NCI-H526 treated with DMSO at 0.1 percent for 48 hours (cell line): ENCODE data around the gene SEBOX.
"Not testable (repeated sequence)": the region's sequence is repeated elsewhere in the genome, so short reads cannot be mapped to it uniquely, and the experiment has no call there.

Source experiments
- DNase-seq: peaks from one replicate; lab custom pipeline; 2025; lab: John Stamatoyannopoulos, UW

Gene SEBOX

DNA sequence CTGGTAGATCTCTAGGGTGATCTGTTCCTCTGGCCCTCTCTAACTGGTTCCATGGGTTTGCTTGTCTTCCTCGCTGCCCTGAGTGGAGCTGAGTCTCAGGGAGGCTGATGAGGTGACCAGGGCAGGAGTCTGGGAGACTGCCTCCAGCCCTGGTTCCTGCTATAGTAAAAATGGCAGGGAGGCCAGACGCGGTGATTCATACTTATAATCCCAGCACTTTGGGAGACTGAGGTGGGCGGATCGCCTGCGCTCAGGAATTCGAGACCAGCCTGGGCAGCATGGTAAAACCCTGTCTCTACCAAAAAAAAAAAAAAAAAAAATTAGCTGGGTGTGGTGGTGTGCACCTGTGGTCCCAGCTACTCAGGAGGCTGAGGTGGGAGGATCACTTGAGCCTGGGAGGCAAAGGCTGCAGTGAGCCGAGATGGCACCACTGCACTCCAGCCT is 26.2 kb downstream of the SEBOX start:
- DNase-seq = not testable (repeated sequence)

- no peak for DNase-seq
Observed at GRCh38 chr17:28338056-28338768, 26.8 kb downstream of the SEBOX start.

DNA sequence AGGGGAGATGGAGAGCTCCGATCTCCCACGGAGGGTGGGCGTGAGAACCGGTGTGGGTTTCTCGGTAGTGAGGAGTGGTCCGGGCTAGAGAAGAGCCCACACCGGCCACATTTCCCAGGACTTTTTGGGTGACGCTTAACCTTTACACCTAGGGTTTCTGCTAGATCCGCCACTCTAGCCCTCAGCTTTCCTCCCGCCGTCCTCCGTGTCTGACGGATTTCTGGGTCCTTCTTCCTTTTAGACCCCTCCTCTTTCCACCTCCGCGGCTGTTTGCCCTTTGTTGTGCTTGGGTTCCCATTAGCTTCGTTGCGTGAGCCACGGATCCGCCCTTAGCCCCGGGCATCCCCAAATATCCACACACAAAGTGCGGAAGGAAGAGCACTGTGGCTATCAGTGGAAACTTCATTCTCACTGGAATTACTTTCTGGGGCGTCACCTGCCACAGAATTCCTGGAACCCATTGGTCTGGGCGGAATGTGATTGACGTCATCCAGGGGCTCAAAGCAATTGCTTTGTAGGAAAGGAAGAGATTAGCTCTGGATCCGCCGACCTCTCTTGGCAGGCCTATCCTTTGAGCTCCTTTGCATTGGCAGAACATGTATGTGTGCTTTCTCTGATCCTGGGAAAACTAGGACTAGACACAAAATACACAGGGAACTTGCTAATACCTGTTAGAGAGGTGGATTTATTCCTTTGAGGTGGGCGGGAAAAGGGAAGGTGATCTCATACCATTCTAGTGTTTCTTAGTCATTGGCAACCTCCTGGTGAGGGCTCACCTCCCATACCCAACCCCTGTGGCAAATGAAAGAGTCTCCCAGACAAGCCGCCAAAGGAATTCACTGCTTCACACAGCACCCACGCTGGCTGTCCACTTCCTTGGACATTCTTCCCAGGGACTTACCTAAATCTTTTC is 28.8 kb downstream of the SEBOX start:
- peak; percentile 46 for DNase-seq

DNA sequence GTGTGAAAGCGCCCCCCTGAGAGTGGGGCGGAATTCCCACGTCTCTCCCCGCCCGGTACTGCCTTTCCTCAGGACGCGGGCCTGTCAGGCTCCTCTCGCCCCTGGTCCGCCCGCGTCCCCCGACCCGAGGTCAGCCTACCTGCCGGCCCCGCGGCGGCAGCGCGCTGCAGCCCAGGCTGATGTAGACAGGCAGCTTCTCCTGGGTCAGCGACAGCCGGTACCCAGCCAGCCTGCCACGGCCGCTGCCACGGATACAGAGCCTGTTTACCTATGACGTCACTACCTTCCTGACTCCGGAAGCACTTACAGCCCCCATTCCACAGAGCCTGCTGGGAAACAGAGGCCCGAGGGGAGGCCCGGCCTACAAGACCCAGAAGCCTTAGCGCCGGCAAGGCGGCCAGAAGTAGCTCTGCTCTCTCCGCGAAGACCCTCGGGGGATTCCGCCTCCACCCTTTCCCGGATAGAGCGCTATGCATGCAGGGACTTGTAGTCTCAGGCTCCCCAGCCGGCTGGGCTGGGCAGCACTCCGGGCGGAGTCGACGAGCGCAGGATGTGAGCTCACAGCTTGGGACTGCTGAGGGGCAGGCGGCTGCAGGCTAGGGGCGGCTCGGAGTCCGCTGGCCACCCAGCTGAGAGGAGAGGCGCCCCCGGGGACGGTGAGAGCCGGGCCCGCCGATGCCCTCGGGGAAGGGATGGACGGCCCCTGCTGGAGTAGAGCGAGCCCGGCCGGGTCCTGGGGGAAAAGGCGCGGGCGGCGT is 29.6 kb downstream of the SEBOX start, which contains the start of the genes IFT20 and TNFAIP1:
Gene IFT20, minus strand, starts transcription at position 272 of the 758 bp plus-strand sequence. CDS start 3,487 bp downstream, outside the sequence.
Gene TNFAIP1, plus strand, starts transcription at position 561 of the 758 bp plus-strand sequence. CDS start 3,761 bp downstream, outside the sequence.
- DNase-seq = peak; percentile 100

- no peak for DNase-seq
Observed at GRCh38 chr17:28334666-28335200, 30.3 kb downstream of the SEBOX start.

DNA sequence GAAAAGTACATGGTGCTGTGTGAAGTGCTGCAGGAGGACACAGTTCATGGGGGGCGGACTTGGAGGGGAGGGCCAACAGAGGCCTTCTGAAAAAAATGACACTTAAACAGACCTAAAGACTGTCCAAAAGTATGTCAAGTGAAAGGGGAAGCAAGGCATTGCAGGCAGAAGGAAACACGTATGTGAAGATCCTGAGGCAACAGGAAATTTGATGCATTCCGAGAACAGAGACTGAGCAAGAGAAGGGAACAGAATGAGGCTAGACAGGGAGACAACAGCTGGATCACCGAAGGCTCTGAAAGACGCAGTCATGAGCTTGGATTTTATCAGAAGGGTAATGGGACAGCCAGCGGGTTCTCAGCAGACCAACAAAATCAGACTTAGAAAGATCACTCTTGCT is 30.8 kb downstream of the SEBOX start:
- no peak for DNase-seq

GRCh38 chr17:28333083-28333746 is 31.8 kb downstream of the SEBOX start:
- no peak for DNase-seq

- DNase-seq = no peak
Observed at GRCh38 chr17:28331891-28332420, 33.0 kb downstream of the SEBOX start.

- no peak for DNase-seq
Observed at GRCh38 chr17:28330671-28331070, 34.3 kb downstream of the SEBOX start.

DNA sequence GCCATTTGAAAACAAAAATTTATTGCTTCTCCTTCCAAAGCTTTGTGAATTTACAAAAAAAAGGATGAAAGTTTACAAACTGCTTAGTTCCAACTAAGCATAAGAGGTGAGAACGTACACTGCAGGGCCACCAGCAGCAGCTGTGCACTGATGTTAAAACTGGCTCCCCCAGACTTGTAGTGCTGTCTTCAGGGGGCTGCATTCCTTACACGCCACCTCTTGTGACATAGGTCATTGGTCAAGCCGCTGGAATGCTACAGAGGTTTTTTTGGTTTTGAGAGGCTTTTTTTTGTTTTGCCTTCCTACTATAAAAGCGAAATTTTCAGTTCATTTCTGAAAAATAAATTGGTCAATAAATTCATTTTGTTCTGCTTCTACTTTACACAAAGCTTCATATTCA is 36.7 kb downstream of the SEBOX start:
- DNase-seq = no peak

GRCh38 chr17:28327709-28328108 is 37.3 kb downstream of the SEBOX start:
- no peak for DNase-seq

DNA sequence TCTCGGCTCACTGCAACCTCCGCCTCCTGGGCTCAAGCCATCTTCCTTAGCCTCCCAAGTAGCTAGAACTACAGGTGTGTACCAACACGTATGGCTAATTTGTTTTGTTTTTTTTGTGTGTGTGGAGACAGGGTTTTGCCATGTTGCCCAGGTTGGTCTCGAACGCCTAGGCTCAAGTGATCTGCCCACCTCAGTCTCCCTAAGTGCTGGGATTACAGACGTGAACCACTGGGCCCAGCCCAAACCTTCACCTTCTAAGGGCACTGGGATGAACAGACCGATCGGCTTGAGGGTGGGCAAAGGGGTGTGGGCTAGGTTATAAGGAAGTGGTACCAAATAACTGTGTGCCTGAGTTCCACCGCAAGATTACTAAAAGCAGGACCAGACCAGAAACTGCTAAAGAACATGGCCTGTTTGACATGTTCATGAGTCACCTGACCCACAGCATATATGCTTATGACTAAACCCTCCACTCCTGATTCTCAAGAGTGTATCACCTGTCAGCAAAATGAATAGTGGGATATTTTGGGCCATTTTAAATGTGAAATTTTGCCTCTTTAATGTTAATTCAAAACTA is 37.9 kb downstream of the SEBOX start:
- no peak for DNase-seq

DNA sequence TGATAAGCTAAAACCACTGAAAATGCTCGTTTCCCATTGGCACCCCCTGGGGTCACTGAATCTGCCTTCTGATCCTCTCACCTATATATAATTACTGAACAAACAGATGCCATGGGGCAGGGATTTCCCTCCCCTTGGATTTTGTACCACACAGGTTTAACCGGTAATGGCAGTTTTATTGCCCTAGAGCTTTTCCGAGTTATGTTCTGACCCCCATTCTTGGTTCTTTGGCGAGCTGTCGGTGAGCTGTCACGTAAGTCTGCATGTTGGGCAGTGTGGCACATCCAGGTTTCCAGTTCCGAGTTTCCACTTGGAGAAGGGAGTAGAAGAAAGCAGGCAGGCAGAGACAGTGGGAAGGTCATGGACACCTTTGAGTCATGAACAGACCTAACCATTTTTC is 38.9 kb downstream of the SEBOX start:
- DNase-seq = no peak

GRCh38 chr17:28325211-28325610 is 39.8 kb downstream of the SEBOX start:
- DNase-seq = no peak

- no peak for DNase-seq
Observed at GRCh38 chr17:28324781-28325180, 40.2 kb downstream of the SEBOX start.

- no peak for DNase-seq
Observed at GRCh38 chr17:28324267-28324745, 40.7 kb downstream of the SEBOX start.

DNA sequence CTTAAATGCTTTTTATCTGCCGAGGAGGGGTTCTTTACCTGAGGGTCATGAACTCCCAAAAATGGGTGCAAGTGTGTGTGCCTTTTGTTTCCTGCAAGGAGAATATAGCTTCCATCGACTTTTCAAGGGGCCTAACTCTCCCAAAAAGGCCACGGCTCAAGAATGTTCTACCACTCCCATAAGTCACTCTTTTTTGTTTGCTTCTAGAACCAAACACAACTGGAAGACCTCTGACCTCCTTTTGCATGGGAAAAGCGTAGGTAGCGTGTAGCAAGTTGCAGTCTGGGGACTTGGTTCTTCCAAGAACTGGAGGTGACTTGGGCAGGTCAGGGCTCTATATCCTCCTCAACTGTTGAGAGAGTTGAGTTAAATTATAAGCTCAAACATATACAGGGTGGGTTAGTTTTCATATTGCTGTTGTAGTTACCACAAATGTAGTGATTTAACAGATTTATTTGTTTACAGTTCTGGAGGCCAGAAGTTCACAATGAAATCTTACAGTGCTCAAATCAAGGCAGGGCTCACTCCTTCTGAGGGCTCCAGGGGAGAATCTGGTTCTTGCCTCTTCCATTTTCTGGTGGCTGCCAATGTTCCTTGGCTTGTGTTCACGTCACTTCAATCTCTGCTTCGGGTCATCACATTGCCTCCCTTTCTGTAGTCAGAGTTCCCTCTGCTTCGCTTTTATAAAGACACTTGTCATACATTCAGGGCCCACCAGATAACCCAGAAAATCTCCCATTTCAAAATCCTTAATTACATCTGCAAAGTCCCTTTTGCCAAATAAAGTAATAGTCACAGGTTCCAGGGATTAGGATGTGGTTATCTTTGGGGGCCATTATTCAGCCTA is 44.6 kb downstream of the SEBOX start:
- DNase-seq = no peak

GRCh38 chr17:28319598-28319935 is 45.4 kb downstream of the SEBOX start:
- DNase-seq = peak; percentile 53

- DNase-seq = peak; percentile 99
Observed at GRCh38 chr17:28318759-28319597, 46.0 kb downstream of the SEBOX start, which contains the start of gene TMEM97. Gene TMEM97 (plus strand): TSS chr17:28319200. CDS start chr17:28319240, 40 bp downstream.
